Lower leg skin (tissue), 3 donors: Measurements from ENCODE around the gene IFI27.

ENCODE experiments used
- CTCF ChIP-seq, 3 donors: fragments of 450-650 bp; IDR thresholded peaks; one replicate each; pipeline ENCODE4 v1.5.1; 2016; ENCODE audit warnings: antibody characterized with exemption in 3 of 3, mild to moderate bottlenecking in 3 of 3, moderate library complexity in 2 of 3
- POLR2A ChIP-seq, 2 donors: fragments of 450-650 bp; IDR thresholded peaks; one replicate each; pipeline ENCODE4 v1.6.1; 2016 to 2017; ENCODE audit warnings: antibody characterized with exemption in 2 of 2, mild to moderate bottlenecking in 1 of 2, moderate library complexity in 1 of 2

- TF ChIP-seq CTCF (IDR thresholded peaks at IDR 0.05) (no peak), POLR2A (IDR thresholded peaks at IDR 0.05) (no peak)
Observed at GRCh38 chr14:94113490-94113889, 3.0 kb downstream of the IFI27 start.
